ENCODE data around the gene SESTD1. TPM values are rescaled to one million over a fixed set of nuclear protein-coding genes. Genes with fewer than 3 reads are reported as not detected.

SESTD1 gene
- total and polyA plus RNA-seq, 2 experiments from 2014 or later: 12.6 to 21.6 TPM

DNA sequence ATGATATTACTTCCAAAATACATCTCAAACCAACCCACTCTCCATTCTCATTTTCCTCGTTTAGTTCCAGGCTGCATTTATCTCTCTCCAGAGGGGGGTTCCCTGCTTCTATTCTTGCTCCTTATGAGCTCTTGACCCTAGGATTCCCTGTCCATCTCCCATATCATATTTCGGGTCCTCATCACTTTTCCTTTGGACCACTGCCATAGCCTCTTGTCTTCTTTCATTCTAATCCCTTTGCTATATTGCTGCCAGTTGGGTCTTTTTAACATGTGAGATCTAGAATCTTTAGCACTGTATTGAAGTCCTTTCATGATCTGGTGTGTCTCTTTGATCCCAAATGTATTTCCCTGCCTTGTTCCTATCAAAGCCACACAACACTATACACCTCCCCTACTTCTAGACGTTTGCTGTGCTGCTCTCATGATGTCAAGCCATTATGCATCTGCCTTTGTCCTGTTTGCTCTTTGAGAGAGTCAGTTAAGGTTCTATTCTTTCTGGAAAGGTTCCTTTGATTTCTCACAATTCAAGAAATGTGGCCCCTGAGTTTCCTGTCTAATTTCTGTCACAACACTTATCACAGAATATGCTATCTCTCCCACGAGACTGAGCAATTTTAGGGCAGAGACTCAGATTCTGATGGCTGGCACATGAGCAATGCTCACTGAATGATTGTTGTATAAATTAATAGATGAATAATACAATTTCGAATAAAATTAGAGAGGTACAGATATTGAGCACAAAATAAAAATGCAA, 43.2 kb upstream of the SESTD1 start (continued):
- TF ChIP-seq, protein P1, sequence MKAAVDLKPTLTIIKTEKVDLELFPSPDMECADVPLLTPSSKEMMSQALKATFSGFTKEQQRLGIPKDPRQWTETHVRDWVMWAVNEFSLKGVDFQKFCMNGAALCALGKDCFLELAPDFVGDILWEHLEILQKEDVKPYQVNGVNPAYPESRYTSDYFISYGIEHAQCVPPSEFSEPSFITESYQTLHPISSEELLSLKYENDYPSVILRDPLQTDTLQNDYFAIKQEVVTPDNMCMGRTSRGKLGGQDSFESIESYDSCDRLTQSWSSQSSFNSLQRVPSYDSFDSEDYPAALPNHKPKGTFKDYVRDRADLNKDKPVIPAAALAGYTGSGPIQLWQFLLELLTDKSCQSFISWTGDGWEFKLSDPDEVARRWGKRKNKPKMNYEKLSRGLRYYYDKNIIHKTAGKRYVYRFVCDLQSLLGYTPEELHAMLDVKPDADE (IDR thresholded peaks at IDR 0.05): no peak
- TF ChIP-seq, protein P2, sequence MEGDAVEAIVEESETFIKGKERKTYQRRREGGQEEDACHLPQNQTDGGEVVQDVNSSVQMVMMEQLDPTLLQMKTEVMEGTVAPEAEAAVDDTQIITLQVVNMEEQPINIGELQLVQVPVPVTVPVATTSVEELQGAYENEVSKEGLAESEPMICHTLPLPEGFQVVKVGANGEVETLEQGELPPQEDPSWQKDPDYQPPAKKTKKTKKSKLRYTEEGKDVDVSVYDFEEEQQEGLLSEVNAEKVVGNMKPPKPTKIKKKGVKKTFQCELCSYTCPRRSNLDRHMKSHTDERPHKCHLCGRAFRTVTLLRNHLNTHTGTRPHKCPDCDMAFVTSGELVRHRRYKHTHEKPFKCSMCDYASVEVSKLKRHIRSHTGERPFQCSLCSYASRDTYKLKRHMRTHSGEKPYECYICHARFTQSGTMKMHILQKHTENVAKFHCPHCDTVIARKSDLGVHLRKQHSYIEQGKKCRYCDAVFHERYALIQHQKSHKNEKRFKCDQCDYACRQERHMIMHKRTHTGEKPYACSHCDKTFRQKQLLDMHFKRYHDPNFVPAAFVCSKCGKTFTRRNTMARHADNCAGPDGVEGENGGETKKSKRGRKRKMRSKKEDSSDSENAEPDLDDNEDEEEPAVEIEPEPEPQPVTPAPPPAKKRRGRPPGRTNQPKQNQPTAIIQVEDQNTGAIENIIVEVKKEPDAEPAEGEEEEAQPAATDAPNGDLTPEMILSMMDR (conservative IDR thresholded peaks at IDR 0.05; ENCODE audit: low read depth in 2 of 2): no peak
- no peak for TF ChIP-seq ZNF331 (CRISPR knock-in tag; IDR thresholded peaks at IDR 0.05; ENCODE audit: low read depth)
- TF ChIP-seq, protein P3, sequence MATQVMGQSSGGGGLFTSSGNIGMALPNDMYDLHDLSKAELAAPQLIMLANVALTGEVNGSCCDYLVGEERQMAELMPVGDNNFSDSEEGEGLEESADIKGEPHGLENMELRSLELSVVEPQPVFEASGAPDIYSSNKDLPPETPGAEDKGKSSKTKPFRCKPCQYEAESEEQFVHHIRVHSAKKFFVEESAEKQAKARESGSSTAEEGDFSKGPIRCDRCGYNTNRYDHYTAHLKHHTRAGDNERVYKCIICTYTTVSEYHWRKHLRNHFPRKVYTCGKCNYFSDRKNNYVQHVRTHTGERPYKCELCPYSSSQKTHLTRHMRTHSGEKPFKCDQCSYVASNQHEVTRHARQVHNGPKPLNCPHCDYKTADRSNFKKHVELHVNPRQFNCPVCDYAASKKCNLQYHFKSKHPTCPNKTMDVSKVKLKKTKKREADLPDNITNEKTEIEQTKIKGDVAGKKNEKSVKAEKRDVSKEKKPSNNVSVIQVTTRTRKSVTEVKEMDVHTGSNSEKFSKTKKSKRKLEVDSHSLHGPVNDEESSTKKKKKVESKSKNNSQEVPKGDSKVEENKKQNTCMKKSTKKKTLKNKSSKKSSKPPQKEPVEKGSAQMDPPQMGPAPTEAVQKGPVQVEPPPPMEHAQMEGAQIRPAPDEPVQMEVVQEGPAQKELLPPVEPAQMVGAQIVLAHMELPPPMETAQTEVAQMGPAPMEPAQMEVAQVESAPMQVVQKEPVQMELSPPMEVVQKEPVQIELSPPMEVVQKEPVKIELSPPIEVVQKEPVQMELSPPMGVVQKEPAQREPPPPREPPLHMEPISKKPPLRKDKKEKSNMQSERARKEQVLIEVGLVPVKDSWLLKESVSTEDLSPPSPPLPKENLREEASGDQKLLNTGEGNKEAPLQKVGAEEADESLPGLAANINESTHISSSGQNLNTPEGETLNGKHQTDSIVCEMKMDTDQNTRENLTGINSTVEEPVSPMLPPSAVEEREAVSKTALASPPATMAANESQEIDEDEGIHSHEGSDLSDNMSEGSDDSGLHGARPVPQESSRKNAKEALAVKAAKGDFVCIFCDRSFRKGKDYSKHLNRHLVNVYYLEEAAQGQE (IDR thresholded peaks at IDR 0.05; ENCODE audit: unreplicated experiment): no peak

DNA sequence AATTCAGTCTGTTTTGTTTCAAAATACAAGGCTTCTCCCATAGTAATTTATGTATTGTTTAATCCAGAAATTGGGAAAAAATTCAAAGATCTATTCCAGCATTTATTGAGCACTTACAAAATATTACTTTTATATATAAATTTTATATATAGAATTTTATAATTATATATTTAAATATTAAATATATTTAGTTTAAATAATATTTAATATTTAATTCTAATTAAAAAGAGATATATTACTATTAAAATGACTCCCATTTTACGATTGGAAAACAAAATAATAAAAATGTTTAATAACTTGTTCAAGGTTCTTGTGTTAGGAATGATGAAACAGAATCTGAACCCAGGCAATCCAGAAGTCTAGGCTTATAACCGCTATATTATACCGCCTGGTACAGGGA, 40.5 kb upstream of the SESTD1 start:
- peaks cover 7% of the 10 kb centered on the region for H3K9me3 Mint-ChIP-seq
- no peaks in the 10 kb centered on the region for H4K20me1 ChIP-seq (replicated peaks; ENCODE audit: insufficient read depth)
- H3K79me2 ChIP-seq (replicated peaks; ENCODE audit: insufficient read depth): no peaks in the 10 kb centered on the region
- DNase-seq (ENCODE audit: low spot score) (no peak), ATAC-seq (no peak)
- H2AFZ ChIP-seq: no peak overlapping the region
- no peaks in the 10 kb centered on the region for H3K4me1 Mint-ChIP-seq
- H3K27ac Mint-ChIP-seq: no peak overlapping the region
- peaks cover 2% of the 10 kb centered on the region for H3K27me3 Mint-ChIP-seq (ENCODE audit: insufficient read depth, low read depth, poor library complexity)
- H3K27ac ChIP-seq (ENCODE audit: low read depth): no peak overlapping the region
- no peaks in the 10 kb centered on the region for H3K4me1 ChIP-seq (ENCODE audit: insufficient read depth)
- H3K4me2 ChIP-seq: no peak overlapping the region
- no peak overlapping the region for H3K4me3 Mint-ChIP-seq
- no peaks in the 10 kb centered on the region for H3K27me3 ChIP-seq (ENCODE audit: insufficient read depth)
- no peaks in the 10 kb centered on the region for H3K36me3 ChIP-seq (ENCODE audit: insufficient read depth)
- H3K4me3 ChIP-seq: no peak overlapping the region
- H3K36me3 Mint-ChIP-seq (ENCODE audit: low read depth): peaks cover 3% of the 10 kb centered on the region; the same call in 2 of the 3 replicates
- no peaks in the 10 kb centered on the region for H3K9me2 ChIP-seq (ENCODE audit: insufficient read depth)
- no peaks in the 10 kb centered on the region for H3F3A ChIP-seq (replicated peaks; ENCODE audit: low read depth)
- no peak for TF ChIP-seq STAT1 (IDR thresholded peaks at IDR 0.05; ENCODE audit: unreplicated experiment)
- no peak for TF ChIP-seq ZNF331 (CRISPR knock-in tag; IDR thresholded peaks at IDR 0.05; ENCODE audit: low read depth)
- TF ChIP-seq CREB1 (CRISPR knock-in tag; IDR thresholded peaks at IDR 0.05; ENCODE audit: low read depth): no peak
- no peak for TF ChIP-seq JUNB (IDR thresholded peaks at IDR 0.05; ENCODE audit: unreplicated experiment)
- TF ChIP-seq EZH2phosphoT487 (IDR thresholded peaks at IDR 0.05; ENCODE audit: unreplicated experiment): no peak
- TF ChIP-seq, protein P2 (conservative IDR thresholded peaks at IDR 0.05; ENCODE audit: low read depth in 2 of 2): no peak
- no peak for TF ChIP-seq ZNF114 (CRISPR knock-in tag; IDR thresholded peaks at IDR 0.05)
